Activated CD8-positive, alpha-beta T cell treated with anti-CD3 and anti-CD28 coated beads for 36 hours (primary cell): ENCODE results near the gene RAI1. TPM values are rescaled to one million over a fixed set of nuclear protein-coding genes. Genes with fewer than 3 reads are reported as not detected.

Experiments
- ATAC-seq: fragments of 200-7000 bp; cut with Tn5 transposase; one replicate; pipeline ENCODE4 v1.10.0; 2021; ENCODE audit warnings: mild to moderate bottlenecking, moderate library complexity
- CTCF ChIA-PET: fragments of 350-600 bp; sonication (Branson Sonifier 250); formaldehyde crosslinking; loops from one replicate; lab custom pipeline; 2021; ENCODE audit warnings: antibody characterized with exemption; lab: Charles Lee
- POLR2A ChIA-PET: fragments of 350-600 bp; sonication (Branson Sonifier 250); formaldehyde crosslinking; loops from one replicate; lab custom pipeline; 2021; ENCODE audit warnings: antibody characterized with exemption; lab: Charles Lee
- DNase-seq: peaks from one replicate; pipeline ENCODE4 v3.0.0-alpha.2; 2020
- H3K27ac Mint-ChIP-seq: one replicate; pipeline ENCODE4 v1.8.0; 2021; ENCODE audit warnings: mild to moderate bottlenecking, mixed read lengths
- H3K27me3 Mint-ChIP-seq: one replicate; pipeline ENCODE4 v1.8.0; 2021; ENCODE audit warnings: mixed read lengths
- H3K36me3 Mint-ChIP-seq: one replicate; pipeline ENCODE4 v1.8.0; 2021; ENCODE audit warnings: low read depth, mixed read lengths
- H3K4me1 Mint-ChIP-seq: one replicate; pipeline ENCODE4 v1.8.0; 2021; ENCODE audit warnings: low read depth, mixed read lengths
- H3K4me3 Mint-ChIP-seq: one replicate; pipeline ENCODE4 v1.8.0; 2021; ENCODE audit warnings: mild to moderate bottlenecking, moderate library complexity, mixed read lengths
- H3K9me3 Mint-ChIP-seq: one replicate; pipeline ENCODE4 v1.8.0; 2021; ENCODE audit warnings: mixed read lengths
- CTCF ChIP-seq: fragments of 200-600 bp; IDR thresholded peaks from one replicate; pipeline ENCODE4 v1.8.0; 2022; ENCODE audit warnings: antibody characterized with exemption, mild to moderate bottlenecking
- intact Hi-C: fragments of 100-400 bp; cut with micrococcal nuclease; formaldehyde crosslinking; loops from one replicate; pipeline ENCODE4 v1.10.0; 2022
- total RNA-seq, 2 experiments: library from RNA; stranded (reverse); gene quantifications; one replicate each; pipeline ENCODE4 v1.2.3, GENCODE V29; 2021

RAI1 gene
- total RNA-seq, 2 experiments from 2014 or later, result 18.1 to 20.3 TPM

- DNase-seq (no peak), ATAC-seq (no peak)
- Mint-ChIP-seq H3K4me1 (peaks cover 45% of the 10 kb centered on the region), H3K27ac (no peak overlapping the region), H3K36me3 (no peaks in the 10 kb centered on the region), H3K27me3 (no peaks in the 10 kb centered on the region), H3K9me3 (no peaks in the 10 kb centered on the region), H3K4me3 (no peak overlapping the region)
- ChIA-PET POLR2A (interaction anchor here (0.9 to 1.0 kb wide), 2 partner anchors 10 to 14 kb away, joined by 4 read pairs; no protein-coding TSS in a partner anchor), CTCF (interaction anchor here (1.2 to 1.3 kb wide), 2 partner anchors 9 to 10 kb away, joined by 3 to 4 read pairs; no protein-coding TSS in a partner anchor)
- intact Hi-C loops, result no loop called here
- TF ChIP-seq CTCF, result no peak
Measured at GRCh38 chr17:17739388-17740066, 58.3 kb downstream of the RAI1 start.

GRCh38 chr17:17740615-17741348 is 59.5 kb downstream of the RAI1 start:
- Mint-ChIP-seq H3K9me3 (no peaks in the 10 kb centered on the region), H3K27me3 (no peaks in the 10 kb centered on the region), H3K36me3 (no peaks in the 10 kb centered on the region), H3K4me1 (peaks cover 39% of the 10 kb centered on the region), H3K27ac (peak overlapping the region; percentile 76), H3K4me3 (peak overlapping the region; percentile 16)
- ChIA-PET CTCF (interaction anchor here (1.3 to 1.4 kb wide), 2 partner anchors 9 to 11 kb away, joined by 4 to 5 read pairs; no protein-coding TSS in a partner anchor), POLR2A (interaction anchor here (0.5 to 0.9 kb wide), 2 partner anchors 9 to 16 kb away, joined by 3 to 4 read pairs; no protein-coding TSS in a partner anchor)
- TF ChIP-seq CTCF, result no peak
- intact Hi-C loops, result no loop called here
- peak; percentile 74 for DNase-seq
- peak; percentile 65 for ATAC-seq

- TF ChIP-seq CTCF, result no peak
- peak overlapping the region; percentile 76 for H3K27ac Mint-ChIP-seq
- POLR2A ChIA-PET, result no interaction called here
- H3K4me3 Mint-ChIP-seq, result no peak overlapping the region
- ATAC-seq (no peak), DNase-seq (no peak)
- intact Hi-C loops, result no loop called here
- H3K36me3 Mint-ChIP-seq, result no peaks in the 10 kb centered on the region
- H3K9me3 Mint-ChIP-seq, result no peaks in the 10 kb centered on the region
- peaks cover 35% of the 10 kb centered on the region for H3K4me1 Mint-ChIP-seq
- CTCF ChIA-PET, result interaction anchor here (1.4 kb wide), 1 partner anchor 8 kb away, joined by 5 read pairs; no protein-coding TSS in a partner anchor
- H3K27me3 Mint-ChIP-seq, result no peaks in the 10 kb centered on the region
Measured at GRCh38 chr17:17741349-17742023, 60.2 kb downstream of the RAI1 start.

GRCh38 chr17:17742133-17742621 is 60.9 kb downstream of the RAI1 start:
- TF ChIP-seq CTCF, result no peak
- Mint-ChIP-seq H3K4me3 (no peak overlapping the region), H3K4me1 (peaks cover 29% of the 10 kb centered on the region), H3K9me3 (no peaks in the 10 kb centered on the region), H3K36me3 (no peaks in the 10 kb centered on the region), H3K27ac (no peak overlapping the region), H3K27me3 (no peaks in the 10 kb centered on the region)
- intact Hi-C loops, result no loop called here
- CTCF ChIA-PET, result no interaction called here
- ATAC-seq, result no peak
- DNase-seq, result no peak
- POLR2A ChIA-PET, result no interaction called here
